WTC11 (cell line): ENCODE results near the gene BTBD10.

ENCODE experiments used
- ESRRA ChIP-seq: sonication (generic); formaldehyde crosslinking; IDR thresholded peaks from 2 replicates; pipeline ENCODE4 v1.8.1; 2022; ENCODE audit warnings: mild to moderate bottlenecking, missing genetic modification reagents, borderline replicate concordance
- NR3C1 ChIP-seq: sonication (generic); formaldehyde crosslinking; conservative IDR thresholded peaks from 2 replicates; pipeline ENCODE4 v1.8.1; 2023; ENCODE audit warnings: low read depth, mild to moderate bottlenecking, missing genetic modification reagents
- TCF7 ChIP-seq: sonication (generic); formaldehyde crosslinking; IDR thresholded peaks from 2 replicates; pipeline ENCODE4 v1.8.0; 2022; ENCODE audit warnings: mild to moderate bottlenecking, low read depth, missing genetic modification reagents, moderate library complexity
- TF ChIP-seq, protein P1 (sequence below): fragments of 200-600 bp; IDR thresholded peaks from 2 replicates; pipeline ENCODE4 v1.8.0; 2022; ENCODE audit warnings: antibody characterized with exemption
- TF ChIP-seq, protein P2 (sequence below): sonication (generic); formaldehyde crosslinking; IDR thresholded peaks from 2 replicates; pipeline ENCODE4 v1.8.1; 2022; ENCODE audit warnings: mild to moderate bottlenecking, missing genetic modification reagents, moderate library complexity, borderline replicate concordance

DNA sequence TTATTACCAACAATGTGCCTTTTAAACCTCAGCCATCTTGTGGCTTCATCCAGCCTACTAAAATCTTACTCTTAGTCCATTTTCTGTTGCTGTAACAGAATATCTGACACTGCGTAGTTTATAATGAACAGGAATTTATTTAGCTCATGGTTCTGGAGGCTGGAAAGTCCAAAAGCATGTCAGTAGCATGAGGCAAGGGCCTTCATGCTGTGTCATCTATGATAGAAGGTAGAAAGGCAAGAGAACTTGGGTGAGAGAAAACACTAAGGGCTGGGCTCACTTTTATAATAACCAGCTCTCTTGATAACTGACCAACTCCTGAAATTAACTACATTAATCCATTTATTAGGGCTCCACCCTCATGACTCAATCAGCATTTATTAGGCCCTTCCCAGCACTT, 13.5 kb downstream of the BTBD10 start:
- no peak for TF ChIP-seq ESRRA
- TF ChIP-seq, protein P1, sequence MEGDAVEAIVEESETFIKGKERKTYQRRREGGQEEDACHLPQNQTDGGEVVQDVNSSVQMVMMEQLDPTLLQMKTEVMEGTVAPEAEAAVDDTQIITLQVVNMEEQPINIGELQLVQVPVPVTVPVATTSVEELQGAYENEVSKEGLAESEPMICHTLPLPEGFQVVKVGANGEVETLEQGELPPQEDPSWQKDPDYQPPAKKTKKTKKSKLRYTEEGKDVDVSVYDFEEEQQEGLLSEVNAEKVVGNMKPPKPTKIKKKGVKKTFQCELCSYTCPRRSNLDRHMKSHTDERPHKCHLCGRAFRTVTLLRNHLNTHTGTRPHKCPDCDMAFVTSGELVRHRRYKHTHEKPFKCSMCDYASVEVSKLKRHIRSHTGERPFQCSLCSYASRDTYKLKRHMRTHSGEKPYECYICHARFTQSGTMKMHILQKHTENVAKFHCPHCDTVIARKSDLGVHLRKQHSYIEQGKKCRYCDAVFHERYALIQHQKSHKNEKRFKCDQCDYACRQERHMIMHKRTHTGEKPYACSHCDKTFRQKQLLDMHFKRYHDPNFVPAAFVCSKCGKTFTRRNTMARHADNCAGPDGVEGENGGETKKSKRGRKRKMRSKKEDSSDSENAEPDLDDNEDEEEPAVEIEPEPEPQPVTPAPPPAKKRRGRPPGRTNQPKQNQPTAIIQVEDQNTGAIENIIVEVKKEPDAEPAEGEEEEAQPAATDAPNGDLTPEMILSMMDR = no peak
- TF ChIP-seq TCF7 (CRISPR knock-in tag) = no peak
- no peak for TF ChIP-seq NR3C1 (CRISPR knock-in tag)
- TF ChIP-seq, protein P2, sequence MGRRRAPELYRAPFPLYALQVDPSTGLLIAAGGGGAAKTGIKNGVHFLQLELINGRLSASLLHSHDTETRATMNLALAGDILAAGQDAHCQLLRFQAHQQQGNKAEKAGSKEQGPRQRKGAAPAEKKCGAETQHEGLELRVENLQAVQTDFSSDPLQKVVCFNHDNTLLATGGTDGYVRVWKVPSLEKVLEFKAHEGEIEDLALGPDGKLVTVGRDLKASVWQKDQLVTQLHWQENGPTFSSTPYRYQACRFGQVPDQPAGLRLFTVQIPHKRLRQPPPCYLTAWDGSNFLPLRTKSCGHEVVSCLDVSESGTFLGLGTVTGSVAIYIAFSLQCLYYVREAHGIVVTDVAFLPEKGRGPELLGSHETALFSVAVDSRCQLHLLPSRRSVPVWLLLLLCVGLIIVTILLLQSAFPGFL = no peak
